CD14-positive monocyte (primary cell): Measurements from ENCODE around the gene EHD3. TPM values are rescaled to one million over a fixed set of nuclear protein-coding genes. Genes with fewer than 3 reads are reported as not detected.

ENCODE experiments used
- DNase-seq, 3 donors: peaks; one replicate each; pipeline ENCODE4 v3.0.0-alpha.2; 2011 to 2022
- H2AFZ ChIP-seq: 2 replicates; pipeline ENCODE4 v1.6.0; 2012; ENCODE audit warnings: mild to moderate bottlenecking, low read depth, low read length, inconsistent platforms; ENCODE audit not compliant: insufficient read depth, poor library complexity, severe bottlenecking
- H3K27ac ChIP-seq, 2 donors: 1 replicate in 1 of 2; 2 replicates in 1 of 2; pipeline ENCODE4 v1.5.1; 2012 to 2013; ENCODE audit warnings: low read length in 2 of 2, control low read depth in 1 of 2, inconsistent platforms in 1 of 2, low read depth in 1 of 2, mild to moderate bottlenecking in 1 of 2
- H3K27me3 ChIP-seq, 2 donors: one replicate each; pipeline versions ENCODE4 v1.6.0 to v1.6.1; 2011 to 2013; ENCODE audit warnings: low read length in 2 of 2; ENCODE audit not compliant: control insufficient read depth in 2 of 2, insufficient read depth in 2 of 2
- H3K36me3 ChIP-seq, 2 donors: replicated peaks in 1 of 2; 1 replicate in 1 of 2; 2 replicates in 1 of 2; pipeline versions ENCODE4 v1.5.1 to v1.6.1; 2012 to 2013; ENCODE audit warnings: low read length in 2 of 2, control low read depth in 1 of 2, inconsistent platforms in 1 of 2, mild to moderate bottlenecking in 1 of 2; ENCODE audit not compliant: insufficient read depth in 2 of 2, control insufficient read depth in 1 of 2
- H3K4me1 ChIP-seq, 2 donors: 1 replicate in 1 of 2; 2 replicates in 1 of 2; pipeline versions ENCODE4 v1.5.1 to v1.6.1; 2012 to 2013; ENCODE audit warnings: low read length in 2 of 2, control low read depth in 1 of 2, inconsistent platforms in 1 of 2, mild to moderate bottlenecking in 1 of 2, moderate library complexity in 1 of 2; ENCODE audit not compliant: insufficient read depth in 2 of 2, control insufficient read depth in 1 of 2
- H3K4me2 ChIP-seq: replicated peaks from 2 replicates; pipeline ENCODE3; 2012; ENCODE audit warnings: low read length, moderate library complexity, mild to moderate bottlenecking; ENCODE audit not compliant: poor library complexity, severe bottlenecking; ENCODE audit errors: extremely low read depth
- H3K4me3 ChIP-seq, 3 experiments: fragments of 200-600 bp in 1 of 3; sonication (generic) in 1 of 3; replicated peaks in 1 of 3; 1 replicate in 2 of 3; 2 replicates in 1 of 3; pipeline ENCODE4 v1.5.1; 2011 to 2013; ENCODE audit warnings: low read length in 3 of 3, mild to moderate bottlenecking in 3 of 3, control low read depth in 2 of 3, low read depth in 2 of 3, inconsistent platforms in 1 of 3, moderate library complexity in 1 of 3
- H3K79me2 ChIP-seq: 2 replicates; pipeline ENCODE4 v1.6.0; 2012; ENCODE audit warnings: mild to moderate bottlenecking, control low read depth, inconsistent platforms, low read length, moderate library complexity; ENCODE audit not compliant: insufficient read depth
- H3K9ac ChIP-seq: 2 replicates; pipeline ENCODE4 v1.6.0; 2017; ENCODE audit warnings: low read length, mild to moderate bottlenecking; ENCODE audit not compliant: insufficient read depth, poor library complexity, severe bottlenecking
- H3K9me3 ChIP-seq, 2 donors: replicated peaks in 1 of 2; 1 replicate in 1 of 2; 2 replicates in 1 of 2; pipeline versions ENCODE4 v1.5.1 to v1.6.1; 2012 to 2013; ENCODE audit warnings: low read length in 2 of 2, control low read depth in 1 of 2; ENCODE audit not compliant: control insufficient read depth in 1 of 2, insufficient read depth in 1 of 2
- H4K20me1 ChIP-seq: 2 replicates; pipeline ENCODE4 v1.6.0; 2012; ENCODE audit warnings: mild to moderate bottlenecking, low read length, control low read depth, moderate library complexity; ENCODE audit not compliant: insufficient read depth
- H3K27ac Mint-ChIP-seq, 7 donors: one replicate each; pipeline ENCODE4 v1.8.0; 2020; ENCODE audit warnings: mild to moderate bottlenecking in 7 of 7, mixed read lengths in 7 of 7, moderate library complexity in 6 of 7, inconsistent platforms in 2 of 7
- H3K27me3 Mint-ChIP-seq, 3 donors: one replicate each; pipeline ENCODE4 v1.8.0; 2021 to 2022; ENCODE audit warnings: low read depth in 3 of 3, mild to moderate bottlenecking in 3 of 3, mixed read lengths in 3 of 3, moderate library complexity in 3 of 3, inconsistent platforms in 1 of 3
- H3K36me3 Mint-ChIP-seq, 2 donors: one replicate each; pipeline ENCODE4 v1.8.0; 2020; ENCODE audit warnings: mixed read lengths in 2 of 2, inconsistent platforms in 1 of 2, mild to moderate bottlenecking in 1 of 2
- H3K4me1 Mint-ChIP-seq: one replicate; pipeline ENCODE4 v1.8.0; 2020; ENCODE audit warnings: mild to moderate bottlenecking, mixed read lengths
- H3K4me3 Mint-ChIP-seq, 2 donors: one replicate each; pipeline ENCODE4 v1.8.0; 2020; ENCODE audit warnings: mild to moderate bottlenecking in 2 of 2, mixed read lengths in 2 of 2, moderate library complexity in 1 of 2
- H3K9me3 Mint-ChIP-seq, 7 donors: one replicate each; pipeline ENCODE4 v1.8.0; 2020 to 2022; ENCODE audit warnings: mixed read lengths in 7 of 7, mild to moderate bottlenecking in 6 of 7, moderate library complexity in 6 of 7, inconsistent platforms in 2 of 7
- WGBS: methylation state at CpG from one replicate; pipeline ENCODE4 v1.1.5; 2013; ENCODE audit warnings: missing lambda C conversion rate; ENCODE audit not compliant: insufficient coverage; 5-methylcytosine and 5-hydroxymethylcytosine counted together
- intact Hi-C, 2 donors: fragments of 100-400 bp; cut with micrococcal nuclease; formaldehyde crosslinking; loops; one replicate each; pipeline versions ENCODE4 v1.15.0 to v1.15.1; 2023
- polyA plus RNA-seq, 3 donors: library from polyadenylated mRNA; depleted of rRNA in 1 of 3; unstranded in 2 of 3; stranded (reverse) in 1 of 3; fragments of 300-500 nt in 2 of 3; fragments of >200 nt in 1 of 3; fragmentation: Illumina TruSeq in 2 of 3; gene quantifications; 1 replicate in 2 of 3; 2 replicates in 1 of 3; pipeline ENCODE4 v1.2.3, GENCODE V29; 2012 to 2021
- TF ChIP-seq, protein P1 (sequence below): fragments of 200-600 bp; IDR thresholded peaks from one replicate; pipeline ENCODE4 v1.8.0; 2022; ENCODE audit warnings: antibody characterized with exemption, mild to moderate bottlenecking

EHD3 gene
- polyA plus RNA-seq, 3 donors = 1.1 to 1.5 (median 1.4) TPM

DNA sequence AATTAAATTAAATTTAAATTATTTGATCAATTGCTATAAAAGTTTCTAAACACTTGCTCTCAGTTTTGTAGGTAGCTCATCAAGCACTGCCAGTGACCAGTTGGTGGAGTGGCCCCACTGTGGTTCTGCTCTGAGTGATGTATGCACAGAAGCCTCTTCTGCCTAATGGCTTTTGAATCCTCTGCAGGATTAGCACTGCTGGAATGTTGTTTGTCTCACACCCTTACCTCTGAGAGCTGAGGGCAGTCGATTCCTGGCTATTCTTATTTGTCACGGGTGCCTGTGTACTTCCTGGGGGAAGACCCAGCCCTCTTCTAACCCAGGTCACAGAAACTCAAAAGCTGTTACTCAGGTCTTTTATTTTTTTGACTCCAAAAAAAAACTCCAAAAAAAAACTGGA lies 26.2 kb upstream of the EHD3 start:
- H3K36me3 ChIP-seq = no peaks in the 10 kb centered on the region
- H3K4me3 ChIP-seq = no peak overlapping the region
- H3K27me3 Mint-ChIP-seq = peaks cover 0 to 2% (median 0%) of the 10 kb centered on the region in 3 donors
- no peaks in the 10 kb centered on the region for H3K9me3 Mint-ChIP-seq
- H3K4me1 ChIP-seq = no peaks in the 10 kb centered on the region
- no peak overlapping the region for H3K27ac Mint-ChIP-seq
- no peaks in the 10 kb centered on the region for H4K20me1 ChIP-seq
- intact Hi-C loops = no loop called here
- no peaks in the 10 kb centered on the region for H3K79me2 ChIP-seq
- no peaks in the 10 kb centered on the region for H3K9me3 ChIP-seq
- H2AFZ ChIP-seq = no peak overlapping the region
- H3K27me3 ChIP-seq = no peaks in the 10 kb centered on the region
- H3K4me1 Mint-ChIP-seq = peaks cover 4% of the 10 kb centered on the region
- no peak overlapping the region for H3K4me3 Mint-ChIP-seq
- H3K9ac ChIP-seq = no peak overlapping the region
- no peak for DNase-seq
- H3K27ac ChIP-seq = no peak overlapping the region
- WGBS = no CpG with 5 or more reads among the region's 2 CpGs
- H3K4me2 ChIP-seq = no peak overlapping the region
- TF ChIP-seq, protein P1, sequence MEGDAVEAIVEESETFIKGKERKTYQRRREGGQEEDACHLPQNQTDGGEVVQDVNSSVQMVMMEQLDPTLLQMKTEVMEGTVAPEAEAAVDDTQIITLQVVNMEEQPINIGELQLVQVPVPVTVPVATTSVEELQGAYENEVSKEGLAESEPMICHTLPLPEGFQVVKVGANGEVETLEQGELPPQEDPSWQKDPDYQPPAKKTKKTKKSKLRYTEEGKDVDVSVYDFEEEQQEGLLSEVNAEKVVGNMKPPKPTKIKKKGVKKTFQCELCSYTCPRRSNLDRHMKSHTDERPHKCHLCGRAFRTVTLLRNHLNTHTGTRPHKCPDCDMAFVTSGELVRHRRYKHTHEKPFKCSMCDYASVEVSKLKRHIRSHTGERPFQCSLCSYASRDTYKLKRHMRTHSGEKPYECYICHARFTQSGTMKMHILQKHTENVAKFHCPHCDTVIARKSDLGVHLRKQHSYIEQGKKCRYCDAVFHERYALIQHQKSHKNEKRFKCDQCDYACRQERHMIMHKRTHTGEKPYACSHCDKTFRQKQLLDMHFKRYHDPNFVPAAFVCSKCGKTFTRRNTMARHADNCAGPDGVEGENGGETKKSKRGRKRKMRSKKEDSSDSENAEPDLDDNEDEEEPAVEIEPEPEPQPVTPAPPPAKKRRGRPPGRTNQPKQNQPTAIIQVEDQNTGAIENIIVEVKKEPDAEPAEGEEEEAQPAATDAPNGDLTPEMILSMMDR = no peak
- H3K36me3 Mint-ChIP-seq = no peaks in the 10 kb centered on the region

DNA sequence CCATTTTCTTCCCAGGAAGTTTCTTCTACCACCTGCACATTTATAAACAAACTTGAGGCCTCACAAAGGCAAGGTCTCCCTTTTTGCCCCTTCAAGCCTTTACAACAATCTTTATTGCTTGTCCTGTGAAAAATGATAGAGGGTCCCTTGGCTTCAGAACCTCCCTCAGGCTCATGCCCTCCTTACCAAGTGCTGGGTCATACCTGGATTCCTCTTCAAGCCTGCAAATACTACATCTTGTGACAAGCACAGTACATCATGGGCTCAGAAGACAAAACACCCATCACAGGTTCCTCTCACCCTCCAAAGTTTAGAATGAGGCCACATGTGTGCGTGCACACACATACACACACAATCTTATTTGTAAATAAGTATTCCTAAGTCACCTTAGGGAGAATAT lies 25.7 kb upstream of the EHD3 start:
- Mint-ChIP-seq H3K4me1 (peaks cover 4% of the 10 kb centered on the region), H3K4me3 (no peak overlapping the region), H3K27me3 (peaks cover 0 to 2% (median 0%) of the 10 kb centered on the region in 3 donors), H3K27ac (no peak overlapping the region), H3K9me3 (no peaks in the 10 kb centered on the region), H3K36me3 (no peaks in the 10 kb centered on the region)
- H3K9me3 ChIP-seq = no peaks in the 10 kb centered on the region
- TF ChIP-seq, protein P1 = no peak
- no peaks in the 10 kb centered on the region for H3K4me1 ChIP-seq
- H3K79me2 ChIP-seq = no peaks in the 10 kb centered on the region
- H3K27ac ChIP-seq = no peak overlapping the region
- 100% methylated on average over 1 of the region's 1 CpG for WGBS
- no peak overlapping the region for H3K4me2 ChIP-seq
- no peak for DNase-seq
- H3K27me3 ChIP-seq = no peaks in the 10 kb centered on the region
- H3K36me3 ChIP-seq = no peaks in the 10 kb centered on the region
- no peak overlapping the region for H2AFZ ChIP-seq
- H4K20me1 ChIP-seq = no peaks in the 10 kb centered on the region
- no peak overlapping the region for H3K4me3 ChIP-seq
- no peak overlapping the region for H3K9ac ChIP-seq
- intact Hi-C loops = no loop called here
